Fibroblast of lung (primary cell): ENCODE data around the gene AHCYL2.
"Not testable (repeated sequence)": the region's sequence is repeated elsewhere in the genome, so short reads cannot be mapped to it uniquely, and the experiment has no call there.

Source experiments
- CTCF ChIP-seq, 2 donors: IDR thresholded peaks in 1 of 2; conservative IDR thresholded peaks in 1 of 2; 1 replicate in 1 of 2; 2 replicates in 1 of 2; pipeline ENCODE4 v1.5.1; 2011 to 2012; ENCODE audit warnings: low read length in 2 of 2, control low read depth in 1 of 2, inconsistent platforms in 1 of 2, low read depth in 1 of 2, mild to moderate bottlenecking in 1 of 2
- EZH2 ChIP-seq: IDR thresholded peaks from 2 replicates; pipeline ENCODE4 v1.5.1; 2012; ENCODE audit warnings: low read length, control low read depth, mild to moderate bottlenecking; ENCODE audit errors: missing control alignments

GRCh38 chr7:129300299-129300698 is 75.5 kb downstream of the AHCYL2 start:
- TF ChIP-seq CTCF (conservative IDR thresholded peaks at IDR 0.05 in 1 of 2, IDR thresholded peaks at IDR 0.05 in 1 of 2; ENCODE audit: low read depth in 1 of 2, low read length in 2 of 2); EZH2: not testable (repeated sequence)
